ENCODE measurements around the gene SNORC.

DNA sequence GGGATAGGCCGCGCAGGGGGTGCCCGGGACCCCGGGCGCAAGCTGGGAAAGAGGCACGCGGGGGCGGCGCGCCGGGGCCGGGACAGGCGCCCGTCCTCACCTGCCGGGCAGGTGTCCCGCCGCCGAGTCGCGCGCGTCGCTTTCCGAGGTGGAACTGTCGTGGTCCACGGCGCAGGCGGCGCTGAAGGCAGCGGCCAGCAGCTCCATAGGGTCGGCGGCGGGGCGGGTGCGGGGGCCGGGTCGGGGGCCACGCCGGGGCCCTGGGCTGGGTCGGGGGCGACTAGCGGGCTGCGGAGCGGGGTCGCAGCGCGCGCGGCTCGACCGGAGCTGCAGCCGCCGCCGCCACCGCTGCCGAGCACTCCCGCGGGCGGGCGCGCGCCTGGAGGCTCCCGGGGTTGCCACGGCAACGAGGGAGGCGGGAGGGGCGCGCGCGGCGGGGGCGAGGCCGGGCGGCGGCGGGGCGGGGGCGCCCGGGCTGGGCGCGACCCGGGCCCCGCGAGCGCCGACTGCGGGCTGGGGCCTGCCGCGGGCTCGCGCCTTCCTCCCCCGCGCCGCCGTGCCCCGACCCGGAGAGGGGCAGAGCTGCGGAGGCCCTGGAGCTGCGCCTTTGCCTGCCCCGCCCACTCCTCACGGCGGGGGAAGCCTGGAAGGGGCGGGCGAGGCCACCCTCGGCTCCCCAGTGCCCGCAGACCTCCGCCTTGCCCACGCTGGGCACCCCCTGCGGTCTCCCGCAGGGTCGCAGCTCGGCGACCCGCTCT lies 57.9 kb downstream of the SNORC start:
- TF ChIP-seq CTCF (IDR thresholded peaks at IDR 0.05): no peak
- TF ChIP-seq POLR2A (IDR thresholded peaks at IDR 0.05): no peak

Data from body of pancreas (tissue), 4 donors.